G401.6 (cell line): ENCODE measurements around the gene PGK2.
"Not testable (repeated sequence)": the region's sequence is repeated elsewhere in the genome, so short reads cannot be mapped to it uniquely, and the experiment has no call there.

Experiments used
- FAIRE-seq: peaks from 2 replicates; lab custom pipeline; 2012; peaks lifted over from hg19 to GRCh38; lab: Jason Lieb, UNC

The PGK2 gene

DNA sequence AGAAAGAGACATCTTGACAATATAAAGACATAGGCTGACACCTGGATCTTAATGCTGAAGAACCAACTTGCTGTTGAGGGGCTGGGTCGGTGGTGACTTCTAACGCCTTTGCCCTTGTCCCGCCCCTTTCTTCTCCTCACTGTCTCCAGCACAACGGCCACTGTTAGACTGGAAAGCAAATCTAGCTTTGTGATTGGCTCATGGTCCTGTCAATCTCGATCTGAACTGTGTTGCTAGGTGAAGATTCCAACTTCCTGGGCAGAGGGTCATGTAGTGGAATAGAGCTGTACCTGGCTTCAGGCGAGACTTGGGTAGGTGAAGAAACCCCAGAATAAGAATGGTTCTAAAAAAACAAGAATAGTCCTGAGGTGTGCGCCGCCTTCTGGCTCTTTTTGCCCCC is at the start of gene PGK2:
Gene PGK2, minus strand, starts transcription at position 110 of the 400 bp plus-strand sequence. Its CDS starts 98 bp downstream, at position 12.
- no peak for FAIRE-seq

DNA sequence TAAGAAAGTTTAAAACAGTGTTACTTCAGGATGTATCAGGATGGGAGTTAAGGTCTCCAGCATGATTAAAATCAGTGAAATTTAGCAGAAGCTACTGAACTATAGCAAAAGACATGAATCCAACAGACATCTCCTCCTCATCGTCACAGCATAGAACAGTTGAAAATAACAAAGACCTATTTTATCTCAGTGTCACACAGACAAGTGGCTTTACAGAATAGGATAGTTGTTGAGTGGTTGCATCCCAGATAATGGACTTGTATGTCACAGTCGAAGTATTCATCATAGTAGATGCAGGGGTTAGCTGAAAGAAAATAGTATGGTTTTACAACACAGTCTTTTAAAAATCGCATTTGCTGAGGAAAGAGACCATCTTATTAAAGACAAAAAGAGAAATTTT is 48.1 kb upstream of the PGK2 start:
- no peak for FAIRE-seq

DNA sequence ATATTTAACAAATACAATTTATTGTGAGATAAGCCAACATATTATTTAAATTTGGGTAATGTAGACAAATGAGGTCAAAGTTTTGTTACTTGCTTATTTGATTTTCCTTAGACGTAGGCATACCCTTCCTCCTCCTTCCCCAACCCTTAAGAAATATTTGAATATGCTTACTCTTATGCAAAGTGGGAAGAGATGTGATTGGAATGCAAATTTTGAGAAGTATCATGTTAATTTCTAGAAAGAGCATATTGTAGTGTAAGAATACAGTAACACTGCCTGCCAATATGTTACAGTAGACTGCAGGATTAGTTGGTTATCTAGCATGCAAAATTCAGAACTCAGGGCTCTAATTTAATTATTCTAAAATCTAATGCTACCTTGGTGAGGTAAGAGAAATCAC is 46.3 kb upstream of the PGK2 start:
- no peak for FAIRE-seq

DNA sequence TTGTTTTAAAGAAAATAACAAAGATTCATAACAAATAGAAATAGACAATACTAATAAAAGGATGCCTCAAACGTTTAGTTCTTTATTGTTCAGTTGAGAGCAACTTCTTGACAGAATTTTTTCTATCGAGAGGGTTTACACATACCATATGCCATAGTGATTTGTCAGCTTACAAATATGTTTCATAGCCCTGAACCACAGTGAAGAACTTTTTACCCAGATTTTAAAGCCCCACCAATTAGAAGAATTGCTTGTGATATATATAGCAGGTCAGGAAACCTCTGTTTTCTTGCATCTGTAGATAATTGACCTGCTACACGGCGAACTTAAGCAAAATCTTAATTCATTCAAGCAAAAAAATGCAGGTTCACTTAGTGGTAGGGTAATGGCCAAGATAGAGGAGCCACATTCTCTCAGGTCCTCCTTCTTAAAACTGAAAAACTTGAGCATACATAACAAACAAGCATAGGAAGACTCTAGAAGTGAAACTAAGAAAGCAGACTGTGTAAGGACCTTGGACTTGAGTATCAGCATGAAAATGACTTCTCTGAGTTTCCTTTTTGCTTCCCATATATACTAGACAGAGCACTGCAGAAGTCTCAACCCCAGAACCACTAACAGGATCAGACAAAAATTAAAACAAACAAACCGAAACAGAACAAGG is 39.8 kb upstream of the PGK2 start:
- no peak for FAIRE-seq

DNA sequence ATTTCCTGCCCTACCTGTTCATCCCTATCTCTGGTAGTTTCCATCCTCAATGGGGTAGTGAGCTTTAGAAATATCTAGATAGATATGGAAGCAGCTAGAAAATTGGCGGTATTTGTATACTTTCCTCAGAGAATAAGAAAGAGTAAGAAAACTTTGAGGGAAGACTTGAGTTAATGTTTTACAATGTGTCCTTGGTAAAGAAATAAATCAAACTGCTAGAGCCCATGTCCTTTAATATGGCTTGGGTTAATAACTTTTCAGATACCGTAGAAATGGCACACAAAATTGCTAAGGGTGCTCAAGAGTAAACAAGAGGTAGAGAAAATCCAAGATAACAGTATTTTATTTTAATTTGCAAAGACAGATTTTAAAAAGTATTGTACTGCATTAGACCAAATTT is 28.1 kb upstream of the PGK2 start:
- FAIRE-seq = no peak

DNA sequence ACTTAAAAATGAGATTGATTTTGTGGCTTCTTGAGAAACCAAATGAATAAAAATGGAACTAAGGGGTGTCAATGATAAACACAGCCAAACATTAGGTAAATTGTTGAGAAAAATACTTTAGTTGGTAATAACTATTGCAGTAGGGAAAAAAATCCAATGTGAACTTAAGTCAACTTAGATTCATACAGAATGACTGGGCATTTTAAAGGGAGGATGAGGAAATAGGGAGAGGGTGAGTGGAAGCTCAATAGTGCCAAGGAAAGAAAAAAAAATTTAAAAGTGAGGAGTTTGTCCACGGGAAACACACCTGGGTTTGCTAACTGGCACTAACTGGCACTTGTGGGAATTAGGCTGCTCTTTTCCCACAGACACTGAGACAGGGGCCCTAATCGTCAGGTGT is 26.2 kb upstream of the PGK2 start:
- FAIRE-seq = no peak

DNA sequence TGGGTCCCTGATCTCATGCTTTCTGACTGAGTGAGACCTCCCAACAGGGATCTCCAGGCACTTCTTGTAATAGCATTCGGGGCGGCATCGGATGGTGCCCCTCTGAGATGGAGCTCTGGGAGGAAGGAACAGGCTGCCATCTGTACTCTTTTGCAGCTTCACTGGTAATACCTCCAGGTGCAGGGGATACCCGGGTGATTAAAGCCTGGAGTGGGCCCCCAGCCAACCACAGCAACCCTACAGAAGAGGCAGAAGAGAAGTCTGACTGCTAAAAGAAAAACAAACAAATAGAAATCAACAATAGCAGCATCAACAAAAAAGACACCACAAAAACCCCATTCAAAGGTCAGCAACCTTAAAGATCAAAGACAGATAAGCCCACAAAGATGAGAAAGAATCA is 19.1 kb upstream of the PGK2 start:
- FAIRE-seq = no peak

DNA sequence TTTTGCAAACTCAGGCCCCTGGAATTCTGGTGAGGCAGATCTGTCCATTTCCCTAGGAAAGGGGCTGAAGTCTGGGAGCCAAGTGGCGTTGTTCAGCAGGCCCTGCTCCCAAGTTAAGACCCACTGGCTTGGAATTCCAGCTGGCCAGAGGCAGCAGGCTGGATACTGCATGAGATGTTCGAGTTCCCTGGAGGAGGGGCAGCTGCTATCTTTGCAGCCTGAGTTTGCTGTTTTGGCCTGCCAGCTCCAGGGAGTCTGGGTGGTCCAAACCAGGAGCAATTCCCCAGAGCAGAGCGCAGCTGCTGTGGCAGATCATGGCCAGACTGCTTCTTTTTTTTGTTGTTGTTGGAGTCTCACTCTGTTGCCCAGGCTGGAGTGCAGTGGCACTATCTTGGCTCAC is 18.2 kb upstream of the PGK2 start:
- FAIRE-seq = no peak

DNA sequence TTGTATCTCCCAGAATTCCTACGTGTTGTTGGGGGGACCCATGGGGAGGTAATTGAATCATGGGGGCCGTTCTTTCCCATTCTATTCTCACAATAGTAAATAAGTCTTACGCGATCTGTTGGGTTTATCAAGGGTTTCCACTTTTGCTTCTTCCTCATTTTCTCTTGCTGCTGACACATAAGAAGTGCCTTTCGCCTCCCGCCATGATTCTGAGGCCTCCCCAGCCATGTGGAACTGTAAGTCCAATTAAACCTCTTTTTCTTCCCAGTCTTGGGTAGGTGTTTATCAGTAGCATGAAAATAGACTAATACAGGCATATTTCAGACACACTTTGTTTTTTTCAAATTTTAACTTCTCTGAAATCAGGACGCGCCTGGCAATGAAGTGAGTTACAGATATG is 14.4 kb upstream of the PGK2 start:
- no peak for FAIRE-seq

DNA sequence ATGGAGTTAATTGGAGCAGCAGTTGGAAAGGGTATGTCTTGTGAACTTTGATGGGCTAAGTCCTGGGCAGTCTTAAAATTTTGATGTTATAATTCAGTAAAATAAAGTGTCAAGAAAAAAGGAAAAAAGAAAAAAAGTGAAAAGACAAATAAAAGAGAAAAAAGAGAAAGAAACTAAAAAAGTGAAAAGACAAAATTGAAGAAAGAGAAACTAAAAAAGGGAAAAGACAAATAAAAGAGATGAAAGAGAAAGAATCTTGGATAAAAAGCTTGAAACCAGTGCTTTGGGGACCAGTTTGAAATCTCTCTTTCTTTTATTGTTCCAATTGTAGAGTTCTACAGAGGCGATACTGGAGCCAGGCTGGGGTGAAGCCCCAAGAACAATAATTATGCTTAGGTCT is 12.0 kb upstream of the PGK2 start:
- no peak for FAIRE-seq

DNA sequence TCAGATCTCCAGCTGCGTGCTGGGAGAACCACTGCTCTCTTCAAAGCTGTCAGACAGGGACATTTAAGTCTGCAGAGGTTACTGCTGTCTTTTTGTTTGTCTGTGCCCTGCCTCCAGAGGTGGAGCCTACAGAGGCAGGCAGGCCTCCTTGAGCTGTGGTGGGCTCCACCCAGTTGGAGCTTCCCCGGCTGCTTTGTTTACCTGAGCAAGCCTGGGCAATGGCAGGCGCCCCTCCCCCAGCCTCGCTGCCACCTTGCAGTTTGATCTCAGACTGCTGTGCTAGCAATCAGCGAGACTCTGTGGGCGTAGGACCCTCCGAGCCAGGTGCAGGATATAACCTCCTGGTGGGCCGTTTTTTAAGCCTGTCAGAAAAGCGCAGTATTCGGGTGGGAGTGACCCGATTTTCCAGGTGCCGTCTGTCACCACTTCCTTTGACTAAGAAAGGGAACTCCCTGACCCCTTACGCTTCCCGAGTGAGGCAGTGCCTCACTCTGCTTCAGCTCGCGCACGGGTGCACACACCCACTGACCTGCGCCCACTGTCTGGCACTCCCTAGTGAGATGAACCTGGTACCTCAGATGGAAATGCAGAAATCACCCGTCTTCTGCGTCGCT is 9.9 kb upstream of the PGK2 start:
- not testable (repeated sequence) for FAIRE-seq

DNA sequence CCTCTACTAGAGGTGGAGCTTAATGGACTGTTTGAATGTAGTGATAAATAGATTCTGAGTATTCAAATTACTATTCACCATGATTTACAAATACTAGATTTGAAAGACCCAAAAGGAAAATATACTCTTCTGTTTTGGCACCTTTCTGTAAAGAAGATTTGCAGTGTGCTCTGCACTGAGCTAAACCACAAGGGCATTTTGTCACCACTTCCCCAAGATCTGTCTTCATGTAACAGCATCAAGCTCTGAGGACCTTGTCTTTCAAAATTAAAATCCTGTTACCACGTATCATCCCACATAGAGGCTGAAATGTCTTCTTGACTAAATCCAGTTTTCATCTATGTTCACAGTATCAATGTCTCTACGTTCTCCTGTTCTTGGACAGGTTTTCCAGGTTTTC is 3.3 kb upstream of the PGK2 start:
- FAIRE-seq = no peak

DNA sequence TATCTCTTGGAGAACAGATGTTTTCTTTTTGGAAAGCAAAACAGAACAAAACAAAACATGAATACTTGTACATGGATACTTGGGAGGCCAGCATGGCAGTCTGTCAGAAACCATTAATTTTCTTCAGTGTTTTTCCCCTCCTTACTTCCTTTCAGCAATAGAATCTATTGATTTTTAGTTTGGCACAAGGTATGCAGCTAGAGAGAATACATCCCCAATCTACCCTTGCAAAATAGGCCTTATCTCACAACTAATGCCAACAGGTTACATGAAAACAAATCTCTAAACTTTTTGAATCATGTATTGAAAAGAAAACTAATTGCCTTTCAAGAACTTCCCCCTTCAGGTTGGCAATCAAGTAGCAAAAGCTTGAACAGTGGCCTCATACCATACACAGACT is 2.8 kb downstream of the PGK2 start:
- FAIRE-seq = no peak

DNA sequence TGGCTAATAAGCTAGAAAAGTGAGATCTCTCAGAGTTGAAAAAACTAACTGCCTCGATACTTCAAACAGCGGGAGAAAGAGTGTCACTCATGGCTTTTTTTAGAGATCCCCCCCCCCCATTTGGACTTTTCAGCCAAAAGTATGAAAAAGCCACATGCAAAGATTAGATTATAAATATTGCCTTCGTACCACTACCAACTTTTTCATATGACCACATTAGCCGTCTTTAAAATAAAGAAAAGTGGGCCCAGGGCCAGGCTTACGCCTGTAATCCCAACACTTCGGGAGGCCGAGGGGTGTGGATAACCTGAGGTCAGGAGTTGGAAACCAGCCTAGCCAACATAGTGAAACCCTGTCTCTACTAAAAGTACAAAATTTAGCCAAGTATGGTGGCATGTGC is 4.4 kb downstream of the PGK2 start:
- FAIRE-seq = no peak

DNA sequence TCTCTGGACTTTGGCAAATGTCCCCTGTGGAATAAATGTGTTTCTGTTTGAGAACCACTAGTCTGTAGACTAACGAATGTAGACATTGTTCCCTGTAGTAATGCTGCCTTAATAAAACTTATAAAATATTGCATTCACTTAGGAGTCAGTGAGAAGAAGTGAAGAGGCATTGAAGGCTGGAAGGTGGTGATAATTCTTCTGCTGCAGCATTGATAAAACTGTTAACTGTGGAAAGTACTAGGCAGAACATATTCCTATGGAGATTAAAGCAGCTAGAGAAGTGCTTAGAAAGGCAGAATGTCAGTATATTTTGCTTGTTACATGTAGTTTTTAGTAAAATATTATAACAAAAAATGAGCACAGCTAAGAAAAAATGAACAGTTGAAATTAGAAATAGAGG is 4.8 kb downstream of the PGK2 start:
- no peak for FAIRE-seq

DNA sequence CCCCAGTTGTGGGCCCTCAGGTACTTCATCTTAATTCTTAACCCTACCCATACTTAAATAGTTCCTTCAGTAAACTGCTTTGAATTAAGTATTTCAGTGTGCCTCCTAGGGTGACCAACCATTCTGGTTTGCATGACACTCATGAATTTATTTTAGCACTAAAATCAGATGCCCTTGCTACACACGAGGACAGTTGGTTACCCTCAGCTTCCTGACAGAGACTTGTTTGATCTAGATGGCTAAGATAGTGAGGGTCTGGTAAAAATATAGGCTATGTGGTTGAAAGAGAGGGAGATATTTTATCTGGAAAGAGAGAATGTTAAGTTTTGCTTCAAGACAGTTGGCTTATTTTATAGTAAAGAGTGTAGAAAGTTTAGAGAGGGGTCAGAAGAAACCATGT is 10.6 kb downstream of the PGK2 start:
- FAIRE-seq = no peak

DNA sequence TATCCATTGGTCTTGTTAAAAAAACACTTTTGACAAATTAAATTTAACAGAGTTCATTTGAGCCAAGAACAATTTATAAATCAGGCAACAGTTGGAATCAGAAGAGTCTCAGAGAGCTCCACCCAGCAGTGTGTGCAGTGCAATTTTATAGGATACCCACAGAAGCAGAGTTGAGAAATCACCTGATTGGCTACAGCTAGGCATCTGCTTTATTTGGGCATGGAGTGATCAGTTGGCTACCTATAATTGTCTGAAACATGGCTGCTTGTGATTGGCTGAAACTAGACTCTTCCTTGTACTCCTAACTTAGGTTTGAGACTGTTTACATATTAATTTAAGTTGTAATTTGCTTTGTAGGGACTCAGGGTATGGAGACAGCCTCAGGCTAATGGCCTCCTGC is 12.0 kb downstream of the PGK2 start:
- no peak for FAIRE-seq

DNA sequence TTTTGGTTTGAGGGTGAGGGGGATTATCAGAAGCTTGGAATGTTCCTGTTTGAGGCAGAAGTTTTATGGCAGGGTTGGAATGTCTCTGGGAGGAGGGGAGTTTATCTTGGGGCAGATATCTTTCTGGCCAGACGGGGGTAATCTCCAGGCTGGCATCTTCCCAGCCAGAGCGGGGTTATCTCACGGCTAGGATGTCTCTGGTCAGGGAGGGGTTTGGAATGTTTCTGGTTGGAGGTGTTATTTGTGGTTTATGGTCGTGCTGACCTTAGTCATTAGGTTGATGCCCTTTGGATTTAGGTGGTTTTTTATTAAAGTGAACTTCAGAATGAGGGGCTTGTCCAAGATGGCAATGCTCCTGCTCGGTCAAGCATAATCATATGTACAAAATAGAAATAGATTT is 14.8 kb downstream of the PGK2 start:
- no peak for FAIRE-seq

DNA sequence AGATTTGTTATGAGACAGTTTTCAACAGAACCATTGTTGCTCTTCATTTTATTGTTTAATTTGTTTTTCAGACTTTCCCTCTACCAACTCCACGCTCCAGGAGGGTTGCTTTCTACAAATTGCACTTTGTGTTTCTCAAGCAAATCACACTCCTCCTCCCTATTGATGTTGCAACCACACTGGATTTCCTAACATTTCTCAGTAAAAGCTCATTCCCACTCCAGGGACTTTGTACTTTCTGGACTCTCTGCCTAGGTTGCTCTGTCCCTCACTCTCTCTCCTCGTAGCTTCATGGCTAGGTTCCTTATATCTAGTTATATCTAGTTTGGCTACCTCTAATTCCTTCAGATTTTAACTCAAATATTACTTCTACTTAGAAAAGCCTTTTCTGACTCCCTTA is 20.3 kb downstream of the PGK2 start:
- FAIRE-seq = no peak

DNA sequence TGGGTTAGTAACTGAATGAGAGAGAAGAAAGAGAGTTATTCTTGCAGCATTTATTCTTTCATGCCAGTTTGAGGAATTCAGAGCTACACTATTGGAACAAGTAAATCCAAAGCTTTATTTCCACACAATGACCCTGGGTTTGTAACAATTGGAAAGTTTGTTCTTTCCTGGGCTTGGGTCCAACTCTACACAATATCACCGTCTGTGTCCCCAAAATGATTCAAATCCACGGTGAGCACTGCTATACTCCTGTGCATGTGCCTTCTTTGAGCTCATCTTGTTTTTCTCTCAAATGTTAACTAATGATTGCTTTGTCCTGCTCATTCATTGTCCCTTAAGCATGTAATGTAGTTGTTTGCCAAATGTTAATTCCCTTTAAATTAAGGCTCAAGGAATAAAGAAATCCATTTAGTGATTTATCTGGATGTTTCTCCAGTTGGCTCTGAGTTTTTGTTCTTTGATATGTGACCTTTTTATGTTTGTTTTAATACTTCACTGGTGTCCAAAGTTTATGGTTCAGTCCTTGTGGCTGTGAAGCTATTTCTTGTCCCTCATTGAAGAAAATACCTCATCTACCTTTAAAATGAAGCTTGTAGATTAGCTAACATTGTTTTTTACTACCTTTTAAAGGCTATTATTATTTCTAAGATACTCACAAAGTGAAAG is 22.4 kb downstream of the PGK2 start:
- FAIRE-seq = no peak

DNA sequence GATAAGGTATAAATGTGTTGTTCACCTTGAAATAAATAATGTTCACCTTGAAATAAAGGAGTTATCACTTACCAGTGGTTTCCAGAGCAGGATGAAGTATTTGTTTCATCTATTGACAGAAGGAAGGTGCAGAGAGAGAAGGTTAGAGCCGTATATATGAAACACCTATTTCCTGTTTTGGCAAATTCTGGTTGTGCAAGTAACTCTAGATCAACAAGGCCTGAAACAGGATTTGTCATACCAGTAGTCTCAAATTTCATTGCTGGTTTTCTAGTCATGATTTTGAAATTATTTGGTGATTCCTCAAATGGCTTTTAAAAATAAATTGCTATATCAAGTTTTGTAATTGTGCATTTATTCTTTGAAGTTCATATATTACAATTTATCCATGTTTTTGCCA is 42.8 kb downstream of the PGK2 start, which contains the start of gene CRISP3:
Gene CRISP3, minus strand, starts transcription at position 130 of the 400 bp plus-strand sequence. Its CDS starts 21 bp downstream, at position 109.
- FAIRE-seq = no peak

DNA sequence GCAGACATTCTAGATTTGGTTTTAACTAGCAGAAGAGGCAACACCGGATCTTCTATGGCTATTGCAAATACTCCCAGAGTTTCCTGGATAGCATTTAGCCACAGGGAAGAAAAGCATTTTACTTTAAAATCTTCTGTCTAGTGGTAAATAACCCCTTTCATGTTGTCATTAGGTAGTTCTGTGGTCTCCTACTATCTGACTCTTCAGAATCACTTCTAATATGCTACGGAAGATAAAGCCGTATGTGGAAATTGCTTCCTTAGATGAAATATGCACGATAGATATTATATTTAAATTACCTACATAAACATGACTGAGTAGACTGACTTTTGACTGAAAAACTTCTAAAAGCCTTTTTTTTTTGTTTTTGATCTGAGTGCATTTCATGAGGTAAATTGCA is 43.7 kb downstream of the PGK2 start:
- FAIRE-seq = no peak

DNA sequence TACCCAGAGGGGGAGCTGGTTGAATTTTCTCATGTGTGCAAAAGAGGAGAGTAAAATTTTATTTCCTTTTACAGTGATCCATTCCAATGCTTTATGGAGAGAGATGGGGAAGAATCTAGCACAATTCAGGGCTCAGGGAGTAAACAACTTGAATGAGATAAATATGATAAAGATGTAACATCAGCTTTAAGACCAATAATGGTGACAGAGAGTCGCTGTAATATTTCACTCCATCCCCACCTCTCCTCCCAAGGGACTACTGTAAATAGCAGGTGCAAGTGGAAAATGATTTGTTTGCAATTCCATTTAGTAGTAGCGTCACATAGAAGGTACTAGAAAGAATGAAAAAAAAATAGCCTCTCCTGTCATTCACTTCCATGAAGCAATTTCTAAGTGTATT is 47.7 kb downstream of the PGK2 start:
- FAIRE-seq = no peak

DNA sequence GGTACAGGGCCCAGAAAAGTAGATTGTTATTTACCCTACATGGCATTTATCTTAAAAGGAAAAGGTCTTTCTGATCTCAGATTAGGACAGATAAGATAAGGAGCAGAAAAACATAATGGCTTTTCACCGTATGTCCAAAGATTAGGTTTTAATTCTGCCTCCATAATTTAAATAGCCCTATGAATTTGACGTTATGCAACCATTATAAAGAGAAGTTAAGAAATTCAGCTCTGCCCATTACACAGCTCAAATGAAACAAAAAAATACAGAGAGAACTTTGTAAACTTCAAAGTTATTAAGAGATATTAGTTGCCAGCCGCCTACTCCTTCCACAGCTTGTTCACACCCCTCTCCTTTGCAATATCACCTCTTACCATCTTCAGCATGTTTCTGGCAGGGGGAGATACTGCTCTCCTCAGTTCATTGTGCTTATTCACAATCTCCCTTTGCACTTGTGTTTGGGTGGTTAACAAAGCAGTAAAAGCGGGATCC is 51.0 kb downstream of the PGK2 start:
- no peak for FAIRE-seq
